Heart left ventricle (tissue), 13 donors: Measurements from ENCODE around the gene SHLD1.

Experiments
- CTCF ChIP-seq, 12 donors: fragments of 200-600 bp; sonication (generic) in 4 of 12; IDR thresholded peaks; one replicate each; pipeline versions ENCODE4 v1.5.0 to v1.8.0; 2018 to 2022; ENCODE audit warnings: antibody characterized with exemption in 12 of 12, mild to moderate bottlenecking in 5 of 12
- POLR2A ChIP-seq, 2 donors: fragments of 450-650 bp; IDR thresholded peaks; one replicate each; pipeline ENCODE4 v1.6.1; 2017; ENCODE audit warnings: antibody characterized with exemption in 2 of 2, mild to moderate bottlenecking in 2 of 2, moderate library complexity in 2 of 2
- donor health status: ischemic (EF 13 %, LVEDD 7.1; RV severe dilation, severe dysfunction).
- donor health status: DM: no; HTN: yes; CAD: no.
- donor health status: DM: no; HTN: no; CAD: no.
- donor health status: ischemic (EF 25% LVEDD 6.9; RV normal size, moderate dysfunction).
- donor health status: ischemic (EF 25% LVEDD 5.7; RV mildly dilated, moderate dysfunction).
- donor health status: ischemic (EF 35%, LVEDD 5.7; RV mildly dilated, moderate dysfunction).
- donor health status: nonischemic (EF 11% LVEDD 7.7; RV severe dilation, severe dysfunction).
- donor health status: DM: yes; HTN: yes; CAD: no.
- donor health status: PGD.
- donor health status: ischemic (EF 29% LVEDD 5.4; RV normal size, mild dysfunction).
- donor health status: nonischemic (EF 23%, LVEDD 6.1; RV moderate dilation, normal function).

DNA sequence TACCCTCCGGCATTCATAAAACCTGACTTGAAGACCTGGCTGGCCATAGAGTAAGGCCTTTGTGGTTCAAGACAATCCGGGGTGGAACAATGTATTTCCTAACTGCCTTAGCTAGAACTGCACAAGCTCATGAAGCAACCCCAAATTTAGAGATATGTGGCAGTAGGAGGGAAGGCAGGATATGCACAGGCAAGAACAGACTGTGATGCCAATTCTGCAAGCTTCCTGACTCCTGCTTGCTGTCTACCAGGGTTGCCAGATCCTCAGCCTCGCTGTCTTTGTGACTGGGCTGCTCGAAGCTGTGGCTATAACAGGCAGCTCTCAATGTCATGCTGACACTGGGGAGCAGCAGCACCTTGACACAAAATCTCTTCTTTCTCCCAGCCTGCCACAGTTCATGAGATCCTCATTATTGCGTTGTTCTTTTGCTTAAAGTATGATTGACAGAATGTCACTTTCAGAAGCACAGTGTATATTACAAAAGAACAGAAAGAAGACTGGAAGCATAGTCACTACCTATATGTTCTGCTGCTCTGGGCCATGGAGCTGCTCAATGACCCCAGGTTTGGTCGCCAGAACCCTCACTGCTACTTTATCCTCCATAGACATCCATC lies 18.3 kb upstream of the SHLD1 start:
- TF ChIP-seq POLR2A (IDR thresholded peaks at IDR 0.05) (no peak), CTCF (IDR thresholded peaks at IDR 0.05) (no peak)
